HepG2 (cell line): Measurements from ENCODE around the gene RHOG.

Experiments
- ATRX ChIP-seq: sonication (generic); formaldehyde crosslinking; IDR thresholded peaks from 2 replicates; pipeline ENCODE4 v1.4.0; 2020; ENCODE audit warnings: missing genetic modification reagents, borderline replicate concordance
- CAMTA2 ChIP-seq: sonication (generic); formaldehyde crosslinking; IDR thresholded peaks from 2 replicates; pipeline ENCODE4 v1.4.0; 2020; ENCODE audit warnings: mild to moderate bottlenecking, missing genetic modification reagents, borderline replicate concordance
- HDAC2 ChIP-seq: sonication (generic); formaldehyde crosslinking; IDR thresholded peaks from 2 replicates; pipeline ENCODE4 v1.4.0; 2020; ENCODE audit warnings: missing genetic modification reagents
- NFYB ChIP-seq: sonication (generic); formaldehyde crosslinking; IDR thresholded peaks from 2 replicates; pipeline ENCODE4 v1.4.0; 2020; ENCODE audit warnings: missing genetic modification reagents
- POLR2A ChIP-seq, 2 experiments: IDR thresholded peaks; 2 replicates each; pipeline ENCODE4 v1.6.1; 2011; ENCODE audit warnings: low read depth in 2 of 2, low read length in 2 of 2, mild to moderate bottlenecking in 1 of 2, moderate library complexity in 1 of 2; ENCODE audit not compliant: insufficient read depth in 1 of 2
- POLR2AphosphoS2 ChIP-seq: IDR thresholded peaks from 2 replicates; pipeline ENCODE4 v1.6.1; 2011; ENCODE audit warnings: low read depth, low read length, improper control_type of control experiment
- ZNF33B ChIP-seq: sonication (generic); formaldehyde crosslinking; IDR thresholded peaks from 2 replicates; pipeline ENCODE4 v1.5.1; 2020; ENCODE audit warnings: mild to moderate bottlenecking, missing genetic modification reagents
- TF ChIP-seq, protein P1 (sequence below): sonication (generic); formaldehyde crosslinking; IDR thresholded peaks from 2 replicates; pipeline ENCODE4 v1.8.1; 2022; ENCODE audit warnings: low read depth, mild to moderate bottlenecking, missing genetic modification reagents
- TF ChIP-seq, protein P2 (sequence below): sonication (generic); formaldehyde crosslinking; IDR thresholded peaks from 2 replicates; pipeline ENCODE4 v1.8.1; 2023; ENCODE audit warnings: missing genetic modification reagents, inconsistent platforms, borderline replicate concordance
- TF ChIP-seq, protein P3 (sequence below): sonication (generic); formaldehyde crosslinking; IDR thresholded peaks from 2 replicates; pipeline ENCODE4 v1.4.0; 2020; ENCODE audit warnings: missing genetic modification reagents

DNA sequence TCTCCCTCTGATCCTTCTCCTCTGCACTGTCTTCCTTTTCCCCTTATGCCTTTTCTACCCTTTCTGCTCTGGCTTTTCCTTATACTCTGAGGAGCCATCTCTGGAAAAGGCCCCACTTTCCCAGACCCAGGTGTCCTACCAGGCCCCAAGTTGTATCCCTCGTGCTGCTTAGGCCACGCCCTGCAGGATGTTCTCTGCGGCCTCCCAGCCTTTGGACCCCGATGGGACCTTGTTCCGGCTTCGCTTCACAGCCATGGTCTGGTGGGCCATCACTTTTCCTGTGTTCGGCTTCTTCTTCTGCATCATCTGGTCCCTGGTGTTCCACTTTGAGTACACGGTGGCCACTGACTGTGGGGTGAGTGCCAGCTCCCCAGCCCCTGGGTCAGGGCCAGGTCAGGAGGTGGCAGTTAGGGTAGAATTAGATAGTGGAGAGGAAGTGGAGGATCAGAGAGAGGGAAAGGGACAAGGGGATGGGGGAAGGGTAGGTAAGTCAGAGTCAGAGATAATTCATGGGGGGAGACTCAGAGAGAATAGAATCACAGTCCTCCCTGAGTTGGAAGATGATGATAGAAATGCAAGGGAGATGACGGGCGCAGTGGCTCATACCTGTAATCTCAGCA is 23.5 kb downstream of the RHOG start:
- no peak for TF ChIP-seq POLR2AphosphoS2
- TF ChIP-seq, protein P1, sequence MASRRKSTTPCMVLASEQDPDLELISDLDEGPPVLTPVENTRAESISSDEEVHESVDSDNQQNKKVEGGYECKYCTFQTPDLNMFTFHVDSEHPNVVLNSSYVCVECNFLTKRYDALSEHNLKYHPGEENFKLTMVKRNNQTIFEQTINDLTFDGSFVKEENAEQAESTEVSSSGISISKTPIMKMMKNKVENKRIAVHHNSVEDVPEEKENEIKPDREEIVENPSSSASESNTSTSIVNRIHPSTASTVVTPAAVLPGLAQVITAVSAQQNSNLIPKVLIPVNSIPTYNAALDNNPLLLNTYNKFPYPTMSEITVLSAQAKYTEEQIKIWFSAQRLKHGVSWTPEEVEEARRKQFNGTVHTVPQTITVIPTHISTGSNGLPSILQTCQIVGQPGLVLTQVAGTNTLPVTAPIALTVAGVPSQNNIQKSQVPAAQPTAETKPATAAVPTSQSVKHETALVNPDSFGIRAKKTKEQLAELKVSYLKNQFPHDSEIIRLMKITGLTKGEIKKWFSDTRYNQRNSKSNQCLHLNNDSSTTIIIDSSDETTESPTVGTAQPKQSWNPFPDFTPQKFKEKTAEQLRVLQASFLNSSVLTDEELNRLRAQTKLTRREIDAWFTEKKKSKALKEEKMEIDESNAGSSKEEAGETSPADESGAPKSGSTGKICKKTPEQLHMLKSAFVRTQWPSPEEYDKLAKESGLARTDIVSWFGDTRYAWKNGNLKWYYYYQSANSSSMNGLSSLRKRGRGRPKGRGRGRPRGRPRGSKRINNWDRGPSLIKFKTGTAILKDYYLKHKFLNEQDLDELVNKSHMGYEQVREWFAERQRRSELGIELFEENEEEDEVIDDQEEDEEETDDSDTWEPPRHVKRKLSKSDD (CRISPR knock-in tag) = no peak
- no peak for TF ChIP-seq ATRX (CRISPR knock-in tag)
- TF ChIP-seq, protein P2, sequence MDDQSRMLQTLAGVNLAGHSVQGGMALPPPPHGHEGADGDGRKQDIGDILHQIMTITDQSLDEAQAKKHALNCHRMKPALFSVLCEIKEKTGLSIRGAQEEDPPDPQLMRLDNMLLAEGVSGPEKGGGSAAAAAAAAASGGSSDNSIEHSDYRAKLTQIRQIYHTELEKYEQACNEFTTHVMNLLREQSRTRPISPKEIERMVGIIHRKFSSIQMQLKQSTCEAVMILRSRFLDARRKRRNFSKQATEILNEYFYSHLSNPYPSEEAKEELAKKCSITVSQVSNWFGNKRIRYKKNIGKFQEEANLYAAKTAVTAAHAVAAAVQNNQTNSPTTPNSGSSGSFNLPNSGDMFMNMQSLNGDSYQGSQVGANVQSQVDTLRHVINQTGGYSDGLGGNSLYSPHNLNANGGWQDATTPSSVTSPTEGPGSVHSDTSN = no peak
- TF ChIP-seq CAMTA2 = no peak
- TF ChIP-seq, protein P3, sequence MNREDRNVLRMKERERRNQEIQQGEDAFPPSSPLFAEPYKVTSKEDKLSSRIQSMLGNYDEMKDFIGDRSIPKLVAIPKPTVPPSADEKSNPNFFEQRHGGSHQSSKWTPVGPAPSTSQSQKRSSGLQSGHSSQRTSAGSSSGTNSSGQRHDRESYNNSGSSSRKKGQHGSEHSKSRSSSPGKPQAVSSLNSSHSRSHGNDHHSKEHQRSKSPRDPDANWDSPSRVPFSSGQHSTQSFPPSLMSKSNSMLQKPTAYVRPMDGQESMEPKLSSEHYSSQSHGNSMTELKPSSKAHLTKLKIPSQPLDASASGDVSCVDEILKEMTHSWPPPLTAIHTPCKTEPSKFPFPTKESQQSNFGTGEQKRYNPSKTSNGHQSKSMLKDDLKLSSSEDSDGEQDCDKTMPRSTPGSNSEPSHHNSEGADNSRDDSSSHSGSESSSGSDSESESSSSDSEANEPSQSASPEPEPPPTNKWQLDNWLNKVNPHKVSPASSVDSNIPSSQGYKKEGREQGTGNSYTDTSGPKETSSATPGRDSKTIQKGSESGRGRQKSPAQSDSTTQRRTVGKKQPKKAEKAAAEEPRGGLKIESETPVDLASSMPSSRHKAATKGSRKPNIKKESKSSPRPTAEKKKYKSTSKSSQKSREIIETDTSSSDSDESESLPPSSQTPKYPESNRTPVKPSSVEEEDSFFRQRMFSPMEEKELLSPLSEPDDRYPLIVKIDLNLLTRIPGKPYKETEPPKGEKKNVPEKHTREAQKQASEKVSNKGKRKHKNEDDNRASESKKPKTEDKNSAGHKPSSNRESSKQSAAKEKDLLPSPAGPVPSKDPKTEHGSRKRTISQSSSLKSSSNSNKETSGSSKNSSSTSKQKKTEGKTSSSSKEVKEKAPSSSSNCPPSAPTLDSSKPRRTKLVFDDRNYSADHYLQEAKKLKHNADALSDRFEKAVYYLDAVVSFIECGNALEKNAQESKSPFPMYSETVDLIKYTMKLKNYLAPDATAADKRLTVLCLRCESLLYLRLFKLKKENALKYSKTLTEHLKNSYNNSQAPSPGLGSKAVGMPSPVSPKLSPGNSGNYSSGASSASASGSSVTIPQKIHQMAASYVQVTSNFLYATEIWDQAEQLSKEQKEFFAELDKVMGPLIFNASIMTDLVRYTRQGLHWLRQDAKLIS (CRISPR knock-in tag) = no peak
- TF ChIP-seq POLR2A (IDR thresholded peaks at IDR 0.05; ENCODE audit: insufficient read depth in 1 of 2, low read depth in 2 of 2, low read length in 2 of 2) = no peak
- no peak for TF ChIP-seq NFYB
- TF ChIP-seq ZNF33B (CRISPR knock-in tag) = no peak
- TF ChIP-seq HDAC2 (CRISPR knock-in tag) = no peak
